Loucy (cell line): Measurements from ENCODE around the gene HEPACAM2.

Experiments
- H2AFZ ChIP-seq: fragments of 200-600 bp; sonication (generic); 2 replicates; pipeline ENCODE4 v1.6.0; 2016; ENCODE audit warnings: antibody characterized with exemption, mild to moderate bottlenecking, low read length, moderate library complexity
- H3F3A ChIP-seq: fragments of 200-600 bp; 2 replicates; pipeline ENCODE4 v1.6.0; 2016; ENCODE audit warnings: antibody characterized with exemption, low read depth, mild to moderate bottlenecking
- H3K27me3 ChIP-seq: fragments of 200-600 bp; sonication (generic); 2 replicates; pipeline ENCODE4 v1.6.1; 2014; ENCODE audit warnings: low read length, mild to moderate bottlenecking; ENCODE audit not compliant: insufficient read depth, poor library complexity, severe bottlenecking
- H3K36me3 ChIP-seq: fragments of 200-600 bp; sonication (generic); 2 replicates; pipeline ENCODE4 v1.6.1; 2016; ENCODE audit warnings: low read length; ENCODE audit not compliant: insufficient read depth
- H3K4me1 ChIP-seq: fragments of 200-600 bp; sonication (generic); 2 replicates; pipeline ENCODE4 v1.5.1; 2014; ENCODE audit warnings: low read length, mild to moderate bottlenecking; ENCODE audit not compliant: insufficient read depth, poor library complexity, severe bottlenecking
- H3K4me2 ChIP-seq: fragments of 200-600 bp; sonication (generic); 2 replicates; pipeline ENCODE4 v1.6.0; 2014; ENCODE audit warnings: antibody characterized with exemption, low read length, low read depth, mild to moderate bottlenecking; ENCODE audit not compliant: poor library complexity, severe bottlenecking
- H3K4me3 ChIP-seq: fragments of 200-600 bp; sonication (generic); 2 replicates; pipeline ENCODE4 v1.5.1; 2014; ENCODE audit warnings: low read length, mild to moderate bottlenecking, mixed read lengths; ENCODE audit not compliant: poor library complexity, severe bottlenecking
- H3K79me2 ChIP-seq: fragments of 200-600 bp; sonication (generic); 2 replicates; pipeline ENCODE4 v1.6.1; 2014; ENCODE audit warnings: low read length; ENCODE audit not compliant: insufficient read depth
- H3K9ac ChIP-seq: fragments of 200-600 bp; sonication (generic); 2 replicates; pipeline ENCODE4 v1.6.0; 2014; ENCODE audit warnings: mild to moderate bottlenecking, low read depth, low read length, moderate library complexity; ENCODE audit not compliant: poor library complexity, severe bottlenecking
- H3K9me2 ChIP-seq: fragments of 200-600 bp; sonication (generic); replicated peaks from 2 replicates; pipeline ENCODE4 v1.6.1; 2016; ENCODE audit warnings: low read depth, low read length, mixed read lengths
- H3K9me3 ChIP-seq: fragments of 200-600 bp; sonication (generic); 2 replicates; pipeline ENCODE4 v1.6.1; 2014; ENCODE audit warnings: mild to moderate bottlenecking, antibody characterized with exemption, low read length, low read depth; ENCODE audit not compliant: insufficient read depth
- H4K20me1 ChIP-seq: fragments of 200-600 bp; sonication (generic); 2 replicates; pipeline ENCODE4 v1.6.0; 2014; ENCODE audit warnings: antibody characterized with exemption, low read length, mild to moderate bottlenecking; ENCODE audit not compliant: insufficient read depth, poor library complexity, severe bottlenecking
- CTCF ChIP-seq: fragments of 200-600 bp; sonication (generic); conservative IDR thresholded peaks from 2 replicates; pipeline ENCODE4 v1.5.1; 2014; ENCODE audit warnings: mild to moderate bottlenecking, antibody characterized with exemption, low read length
- EZH2phosphoT487 ChIP-seq: fragments of 200-600 bp; IDR thresholded peaks from 2 replicates; pipeline ENCODE4 v1.6.1; 2018; ENCODE audit warnings: antibody characterized with exemption, mild to moderate bottlenecking, moderate library complexity, borderline replicate concordance

HEPACAM2 gene

GRCh38 chr7:93175219-93175618 lies 51.0 kb downstream of the HEPACAM2 start:
- no peaks in the 10 kb centered on the region for H3K79me2 ChIP-seq
- no peak overlapping the region for H2AFZ ChIP-seq

GRCh38 chr7:93172683-93173082 lies 53.6 kb downstream of the HEPACAM2 start:
- Histone ChIP-seq H3K9me3 (peaks cover 7% of the 10 kb centered on the region; the same call in 1 of the 2 replicates), H2AFZ (no peak overlapping the region), H3K4me1 (no peaks in the 10 kb centered on the region), H3F3A (no peaks in the 10 kb centered on the region), H3K79me2 (no peaks in the 10 kb centered on the region), H3K9ac (no peak overlapping the region), H3K36me3 (no peaks in the 10 kb centered on the region), H3K4me2 (no peak overlapping the region), H3K4me3 (no peak overlapping the region), H3K9me2 (0 out of 2 replicates have a peak, but pooled peaks cover 4% of the 10 kb centered on the region), H3K27me3 (no peaks in the 10 kb centered on the region), H4K20me1 (no peaks in the 10 kb centered on the region)
- TF ChIP-seq EZH2phosphoT487 (no peak), CTCF (no peak)

More at GRCh38 chr7:93175219-93175618, 51.0 kb downstream of the HEPACAM2 start:
- Histone ChIP-seq H3K27me3 (no peaks in the 10 kb centered on the region), H3K36me3 (no peaks in the 10 kb centered on the region), H3K9ac (no peak overlapping the region), H3K4me1 (no peaks in the 10 kb centered on the region), H3K4me2 (no peak overlapping the region), H3K9me3 (peaks cover 7% of the 10 kb centered on the region; the same call in 1 of the 2 replicates), H3K4me3 (no peak overlapping the region), H3K9me2 (0 out of 2 replicates have a peak, but pooled peaks cover 4% of the 10 kb centered on the region), H4K20me1 (no peaks in the 10 kb centered on the region), H3F3A (no peaks in the 10 kb centered on the region)
- TF ChIP-seq CTCF (no peak), EZH2phosphoT487 (no peak)

- Histone ChIP-seq H3K36me3 (no peaks in the 10 kb centered on the region), H3F3A (no peaks in the 10 kb centered on the region), H3K9me2 (0 out of 2 replicates have a peak, but pooled peaks cover 4% of the 10 kb centered on the region), H4K20me1 (no peaks in the 10 kb centered on the region), H3K27me3 (no peaks in the 10 kb centered on the region), H2AFZ (no peak overlapping the region), H3K4me1 (no peaks in the 10 kb centered on the region), H3K9ac (no peak overlapping the region), H3K4me3 (no peak overlapping the region), H3K79me2 (no peaks in the 10 kb centered on the region), H3K4me2 (no peak overlapping the region), H3K9me3 (peaks cover 7% of the 10 kb centered on the region; the same call in 1 of the 2 replicates)
- TF ChIP-seq EZH2phosphoT487 = no peak
- no peak for TF ChIP-seq CTCF
Observed at GRCh38 chr7:93171606-93172226, 54.6 kb downstream of the HEPACAM2 start.
